ENCODE data around the gene TINAGL1.

The TINAGL1 gene

GRCh38 chr1:31607360-31607759 lies 31.0 kb downstream of the TINAGL1 start:
- DNase-seq (ENCODE audit: low read depth): no peak

DNA sequence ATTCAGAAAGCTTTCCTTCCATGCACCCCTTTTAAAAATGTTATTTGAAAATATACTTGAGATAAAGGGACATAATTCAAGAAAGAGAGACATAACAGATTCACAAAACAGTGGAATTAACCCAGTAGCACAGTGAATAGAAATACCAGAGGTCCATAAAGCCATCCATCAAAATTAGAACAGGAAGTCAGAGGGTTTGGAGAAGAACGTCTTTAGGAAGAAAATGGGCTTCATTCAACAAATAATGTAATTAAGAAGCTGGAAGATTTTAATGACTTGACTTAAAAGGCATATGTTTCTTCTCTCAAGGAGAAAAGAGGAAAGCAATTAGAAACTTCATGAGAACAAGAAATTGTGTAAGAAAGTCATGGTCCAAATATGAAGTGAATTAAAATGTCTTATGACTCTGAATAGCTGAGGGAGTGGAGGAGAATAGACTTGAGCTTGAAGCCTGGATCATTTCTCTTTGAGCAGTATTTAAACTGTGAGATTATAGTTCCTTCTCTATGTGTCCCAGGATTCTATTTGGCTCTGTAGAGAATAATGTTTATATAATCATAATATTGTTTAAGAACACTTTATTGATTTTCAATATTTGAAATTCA lies 33.3 kb downstream of the TINAGL1 start:
- no peak for DNase-seq (ENCODE audit: low read depth)

DNA sequence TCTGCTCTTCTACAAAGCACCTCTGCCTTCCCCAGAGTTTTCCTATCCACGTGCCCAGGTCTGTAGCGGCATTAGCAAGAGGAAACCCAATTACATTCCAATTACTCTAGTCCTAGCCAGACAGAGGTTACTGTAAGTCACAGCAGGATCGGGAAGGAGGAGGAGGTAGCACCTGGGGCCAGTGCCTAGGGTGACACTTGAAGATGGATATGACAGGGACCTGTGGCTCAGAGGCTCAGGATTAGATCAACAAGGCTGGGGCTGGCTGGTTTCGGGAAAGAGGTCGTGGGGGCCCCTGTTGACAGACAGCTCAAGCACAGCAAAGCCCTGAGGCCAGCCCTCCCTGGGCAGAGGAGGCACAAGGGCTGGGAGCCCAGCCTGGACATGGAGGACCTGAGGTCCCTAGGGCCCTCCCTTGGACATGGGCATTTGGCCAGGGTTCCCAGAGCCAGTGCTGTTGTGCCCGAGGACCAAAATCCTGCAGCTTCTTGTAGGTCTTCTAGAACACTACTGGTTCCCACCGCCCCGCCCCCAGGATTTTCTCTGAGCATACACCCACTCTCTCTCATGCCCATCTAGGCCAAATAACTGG lies 38.2 kb downstream of the TINAGL1 start:
- no peak for DNase-seq (ENCODE audit: low read depth)

DNA sequence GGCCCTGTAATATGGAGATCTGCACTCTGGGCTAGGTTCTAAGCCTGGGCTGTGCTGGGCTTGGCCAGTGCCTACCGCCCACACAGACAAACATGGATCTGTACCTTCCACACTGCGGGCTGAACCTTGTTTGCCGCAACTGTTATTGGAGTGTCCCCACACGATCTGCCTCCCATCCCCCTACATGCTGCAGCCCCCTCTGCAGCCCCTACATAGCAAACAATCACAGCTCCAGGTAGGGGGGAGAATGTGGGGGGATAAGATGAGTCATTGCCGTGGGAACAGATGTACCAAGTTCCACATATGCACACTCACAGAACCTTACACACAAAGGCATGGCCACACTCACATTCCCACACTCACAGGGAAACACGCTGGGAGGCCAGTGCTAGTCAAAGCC lies 39.1 kb downstream of the TINAGL1 start:
- no peak for DNase-seq (ENCODE audit: low read depth)

- no peak for DNase-seq (ENCODE audit: low read depth)
Observed at GRCh38 chr1:31615939-31616338, 39.6 kb downstream of the TINAGL1 start.

DNA sequence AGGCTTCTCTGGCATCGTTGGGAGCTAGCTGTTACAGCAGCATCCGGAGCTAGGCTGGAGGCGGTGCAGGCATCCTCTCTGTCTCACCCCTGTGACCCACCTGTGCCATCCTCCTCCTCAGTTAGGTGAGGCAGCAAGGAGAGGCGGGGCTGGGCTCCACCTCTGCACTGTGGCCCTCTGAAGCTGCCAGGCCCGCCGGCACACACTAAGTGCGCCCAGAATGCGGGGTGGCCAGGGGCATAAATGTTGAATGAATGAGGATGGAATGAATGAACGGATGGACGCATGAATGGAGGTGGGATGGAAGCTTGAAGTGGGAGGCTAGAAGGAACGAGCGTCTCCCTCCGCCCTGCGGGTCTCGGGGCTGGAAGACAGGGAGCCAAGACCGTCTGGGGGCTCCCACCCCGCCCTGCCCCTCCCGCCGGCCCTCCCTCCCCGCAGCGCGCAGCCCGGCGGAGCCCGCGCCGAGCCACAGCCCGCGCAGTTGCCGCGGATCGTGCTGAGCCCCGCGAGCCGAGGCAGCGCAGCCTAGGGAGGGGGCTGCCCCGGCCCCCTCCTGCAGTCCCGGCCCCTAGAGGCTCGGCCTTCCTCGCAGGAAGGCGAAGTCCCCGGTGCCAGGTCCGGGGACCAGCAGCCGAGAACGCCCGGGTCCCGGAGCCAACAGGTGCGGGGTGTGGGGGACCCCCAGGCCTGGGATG lies 41.1 kb downstream of the TINAGL1 start, which contains the start of gene HCRTR1:
Gene HCRTR1, plus strand, starts transcription at position 472 of the 698 bp plus-strand sequence. CDS start 1,504 bp downstream, outside the sequence.
- DNase-seq (ENCODE audit: low read depth): no peak

- DNase-seq (ENCODE audit: low read depth): no peak
Observed at GRCh38 chr1:31617916-31618746, 41.8 kb downstream of the TINAGL1 start.

- DNase-seq (ENCODE audit: low read depth): no peak
Observed at GRCh38 chr1:31618916-31619846, 42.9 kb downstream of the TINAGL1 start.

GRCh38 chr1:31620631-31621497 lies 44.5 kb downstream of the TINAGL1 start:
- no peak for DNase-seq (ENCODE audit: low read depth)

DNA sequence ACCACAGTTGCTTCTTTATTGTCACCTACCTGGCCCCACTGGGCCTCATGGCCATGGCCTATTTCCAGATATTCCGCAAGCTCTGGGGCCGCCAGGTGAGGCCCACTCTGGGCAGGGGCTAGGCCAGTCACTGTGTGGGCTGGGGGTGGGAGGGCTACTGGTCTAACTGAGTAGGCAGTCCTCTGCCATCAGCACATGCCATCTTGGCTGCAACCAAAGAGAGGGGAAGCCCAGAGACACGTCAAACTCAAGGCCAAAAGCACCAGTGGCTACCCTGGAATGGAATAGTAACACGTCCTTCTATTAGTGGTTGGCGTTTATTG lies 45.1 kb downstream of the TINAGL1 start:
- DNase-seq (ENCODE audit: low read depth): no peak

DNA sequence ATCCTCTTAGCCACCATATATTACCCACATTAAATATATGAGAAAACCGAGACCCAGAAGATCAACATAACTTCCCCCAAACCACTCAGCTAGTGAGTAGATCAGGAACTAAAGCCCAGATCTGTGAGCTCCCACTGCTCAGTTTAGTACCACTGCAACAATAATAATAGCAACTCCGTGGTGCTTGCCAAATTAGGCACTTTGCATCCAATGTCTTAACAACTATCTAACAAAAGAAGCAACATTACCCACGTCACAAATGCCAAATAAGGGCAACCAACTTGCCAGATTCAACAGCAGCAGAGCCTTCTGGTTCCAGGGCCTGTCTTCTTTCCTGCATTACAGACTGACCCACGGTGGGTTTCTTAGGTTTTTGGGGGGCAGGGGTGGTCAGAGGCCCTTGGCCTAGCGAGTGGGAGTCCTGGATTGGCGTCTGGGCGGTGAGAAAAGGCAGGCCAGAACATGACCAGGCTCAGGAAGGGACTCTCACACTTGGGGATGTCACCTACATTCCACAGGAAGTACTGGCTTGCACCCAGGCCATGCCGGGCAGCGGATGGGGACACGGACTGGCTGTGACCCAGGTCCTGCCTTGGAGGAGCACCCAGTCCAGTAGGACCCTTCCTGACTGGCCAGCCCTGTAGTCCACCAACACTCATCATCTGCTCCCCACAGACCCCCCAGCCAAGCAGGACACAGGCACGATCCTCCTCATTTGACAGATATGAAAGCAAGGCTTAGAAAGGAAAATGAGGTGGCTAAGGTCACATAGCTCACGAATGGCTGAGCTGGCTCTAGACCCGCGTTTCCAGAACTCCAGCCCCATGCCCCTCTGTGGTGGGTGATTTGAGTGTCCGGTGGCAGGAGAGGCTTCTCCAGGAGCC lies 45.8 kb downstream of the TINAGL1 start:
- DNase-seq (ENCODE audit: low read depth): no peak

- DNase-seq (ENCODE audit: low read depth): no peak
Observed at GRCh38 chr1:31623365-31623764, 47.0 kb downstream of the TINAGL1 start.

- no peak for DNase-seq (ENCODE audit: low read depth)
Observed at GRCh38 chr1:31624309-31624708, 48.0 kb downstream of the TINAGL1 start.

DNA sequence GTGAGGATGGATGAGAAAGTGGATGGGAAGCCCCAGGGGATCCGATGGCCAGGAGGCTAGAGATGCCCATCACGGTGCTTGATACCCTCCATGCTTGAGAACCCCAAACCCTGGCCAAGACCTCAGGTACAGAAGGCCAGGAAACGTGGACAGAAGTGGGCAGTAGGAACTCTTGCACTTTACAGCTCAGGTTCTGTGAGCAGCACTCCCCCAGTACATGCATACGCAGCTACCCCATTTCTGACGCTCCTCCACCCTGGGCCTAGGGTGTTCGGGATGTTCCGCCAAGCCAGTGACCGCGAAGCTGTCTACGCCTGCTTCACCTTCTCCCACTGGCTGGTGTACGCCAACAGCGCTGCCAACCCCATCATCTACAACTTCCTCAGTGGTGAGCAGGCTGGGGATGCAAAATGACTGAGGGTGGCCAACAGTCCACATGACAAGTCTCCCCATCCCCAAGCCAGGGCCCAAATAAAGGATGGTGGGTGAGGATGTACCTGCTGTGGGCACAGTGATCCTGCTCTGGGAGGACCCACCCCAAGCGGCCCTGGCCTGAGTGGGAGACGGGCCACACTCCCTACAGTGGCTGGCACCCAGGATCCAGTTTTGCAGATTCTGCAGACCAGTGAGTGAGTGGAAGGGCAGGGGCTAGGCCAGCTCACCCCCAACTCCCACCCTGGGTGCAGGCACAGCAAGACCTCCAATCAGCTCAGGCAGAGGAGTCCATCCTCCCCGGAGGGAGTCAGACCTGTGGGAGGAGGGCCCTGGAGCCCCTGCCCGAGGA lies 48.6 kb downstream of the TINAGL1 start:
- DNase-seq (ENCODE audit: low read depth): no peak

DNA sequence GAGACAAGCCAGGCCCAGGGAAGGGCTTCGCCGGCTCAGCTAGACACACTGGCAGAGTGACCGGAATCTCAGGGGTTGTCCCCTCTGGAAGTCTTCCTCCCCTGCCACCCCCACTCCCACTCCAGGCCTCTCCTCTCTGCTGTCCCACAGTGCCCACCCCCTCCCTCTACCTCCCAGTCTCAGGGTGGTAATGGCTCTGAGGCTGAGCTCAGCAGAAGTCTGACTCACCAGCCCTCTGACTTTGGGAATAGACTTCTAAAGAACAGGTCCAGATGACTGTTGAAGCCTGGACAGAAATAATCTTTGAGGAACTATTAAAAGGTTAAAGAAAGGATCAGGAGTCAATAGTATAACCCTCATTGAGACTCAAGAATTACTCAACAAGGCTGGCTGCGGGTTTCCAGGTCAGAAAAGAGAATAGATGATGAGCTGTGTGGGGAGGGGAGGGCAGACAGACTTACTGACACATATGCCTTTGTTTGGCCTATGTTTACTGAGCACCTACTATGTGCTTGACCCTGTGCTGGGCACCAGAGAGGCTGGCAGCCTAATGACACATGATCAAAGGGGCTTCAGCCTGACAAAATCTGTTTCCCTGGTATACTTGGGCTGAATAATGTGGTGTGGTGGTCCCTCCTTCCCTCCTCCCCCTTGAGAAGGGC lies 49.4 kb downstream of the TINAGL1 start:
- peak; percentile 28 for DNase-seq (ENCODE audit: low read depth)

DNA sequence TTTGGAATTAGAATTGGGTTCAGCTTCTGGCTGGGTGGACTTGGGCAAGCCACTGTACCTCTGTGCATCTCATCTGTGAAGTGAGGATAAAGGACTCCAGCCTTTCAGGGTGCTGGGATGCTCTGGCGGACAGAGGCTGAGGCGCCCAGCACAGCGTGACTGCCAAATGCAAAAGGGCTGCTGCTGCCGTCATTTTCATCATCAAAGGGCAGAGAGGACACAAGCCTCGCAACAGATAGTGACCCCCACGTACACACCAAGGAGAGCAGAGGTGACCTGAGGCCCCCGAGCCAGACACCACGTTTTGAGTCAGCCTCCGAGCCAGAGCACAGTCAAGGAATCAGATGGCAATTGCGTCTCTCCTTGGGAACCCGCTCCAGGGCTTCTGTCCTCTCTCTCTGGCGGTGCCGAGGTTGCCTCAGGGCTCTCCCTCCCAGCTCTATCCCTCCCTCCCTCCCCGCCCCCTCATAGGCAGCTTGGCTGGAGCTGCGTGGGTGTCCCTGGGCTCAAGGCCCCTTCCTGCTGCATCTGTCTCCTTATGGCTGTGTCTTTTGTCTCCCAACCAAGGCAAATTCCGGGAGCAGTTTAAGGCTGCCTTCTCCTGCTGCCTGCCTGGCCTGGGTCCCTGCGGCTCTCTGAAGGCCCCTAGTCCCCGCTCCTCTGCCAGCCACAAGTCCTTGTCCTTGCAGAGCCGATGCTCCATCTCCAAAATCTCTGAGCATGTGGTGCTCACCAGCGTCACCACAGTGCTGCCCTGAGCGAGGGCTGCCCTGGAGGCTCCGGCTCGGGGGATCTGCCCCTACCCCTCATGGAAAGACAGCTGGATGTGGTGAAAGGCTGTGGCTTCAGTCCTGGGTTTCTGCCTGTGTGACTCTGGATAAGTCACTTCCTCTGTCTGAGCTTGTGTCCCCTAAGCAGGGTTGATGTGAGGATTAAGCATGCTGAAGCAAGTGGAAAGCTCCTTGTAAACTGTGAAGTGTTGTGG lies 50.2 kb downstream of the TINAGL1 start:
- DNase-seq (ENCODE audit: low read depth): no peak
